GM19397 (cell line): Measurements from ENCODE around the gene DSTYK.
"Not testable (repeated sequence)": the region's sequence is repeated elsewhere in the genome, so short reads cannot be mapped to it uniquely, and the experiment has no call there.

ENCODE experiments used
- ATAC-seq: cut with Tn5 transposase; IDR thresholded peaks from one replicate; pipeline ENCODE4 v1.9.1; 2021; ENCODE audit warnings: mild to moderate bottlenecking, moderate library complexity; ENCODE audit not compliant: unreplicated experiment

The DSTYK gene

GRCh38 chr1:205243350-205244191, 32.1 kb upstream of the DSTYK start:
- no peak for ATAC-seq

- ATAC-seq = no peak
Measured at GRCh38 chr1:205241366-205242030, 30.0 kb upstream of the DSTYK start.

- ATAC-seq = no peak
Measured at GRCh38 chr1:205240569-205240968, 29.1 kb upstream of the DSTYK start.

GRCh38 chr1:205240118-205240517, 28.6 kb upstream of the DSTYK start:
- ATAC-seq = no peak

GRCh38 chr1:205239078-205239477, 27.6 kb upstream of the DSTYK start:
- ATAC-seq = no peak

- ATAC-seq = no peak
Measured at GRCh38 chr1:205237526-205238484, 26.3 kb upstream of the DSTYK start.

- ATAC-seq = no peak
Measured at GRCh38 chr1:205236951-205237475, 25.5 kb upstream of the DSTYK start.

- ATAC-seq = no peak
Measured at GRCh38 chr1:205236526-205236925, 25.0 kb upstream of the DSTYK start.

- ATAC-seq = no peak
Measured at GRCh38 chr1:205235951-205236350, 24.4 kb upstream of the DSTYK start.

- ATAC-seq = not testable (repeated sequence)
Measured at GRCh38 chr1:205233986-205234385, 22.5 kb upstream of the DSTYK start.

GRCh38 chr1:205232945-205233397, 21.5 kb upstream of the DSTYK start:
- no peak for ATAC-seq

- ATAC-seq = no peak
Measured at GRCh38 chr1:205232127-205232820, 20.8 kb upstream of the DSTYK start.

- ATAC-seq = no peak
Measured at GRCh38 chr1:205230982-205231381, 19.5 kb upstream of the DSTYK start.

GRCh38 chr1:205229916-205230700, 18.6 kb upstream of the DSTYK start:
- ATAC-seq = no peak

- no peak for ATAC-seq
Measured at GRCh38 chr1:205229399-205229871, 17.9 kb upstream of the DSTYK start.

- no peak for ATAC-seq
Measured at GRCh38 chr1:205228093-205228521, 16.6 kb upstream of the DSTYK start.

GRCh38 chr1:205227584-205228013, 16.1 kb upstream of the DSTYK start, which contains the start of gene TMCC2:
Gene TMCC2 (plus strand): TSS chr1:205227946. CDS start chr1:205228565, 619 bp downstream.
- no peak for ATAC-seq

- ATAC-seq = no peak
Measured at GRCh38 chr1:205226868-205227583, 15.5 kb upstream of the DSTYK start.
